ENCODE results near the gene HPX.
A peak's percentile ranks its signal among the peaks of the same experiment; 100 is the strongest.

Gene HPX

DNA sequence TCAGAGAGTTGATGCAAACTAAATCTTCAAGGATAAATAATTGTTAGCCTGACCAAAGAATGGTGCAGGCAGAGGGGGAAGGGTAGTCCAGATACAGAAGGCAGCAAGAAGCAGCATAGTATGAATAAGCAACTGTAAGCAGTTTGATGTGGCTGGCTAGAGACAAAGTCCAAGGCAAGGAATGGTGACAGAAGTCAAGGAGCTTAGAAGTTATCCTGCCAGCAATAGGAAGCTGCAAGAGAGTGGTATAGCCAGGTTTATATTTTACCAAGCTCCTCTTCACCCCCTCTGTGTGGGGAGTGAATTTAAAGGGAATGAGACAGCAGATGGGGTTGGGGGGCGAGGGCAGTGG, 18.3 kb upstream of the HPX start:
- DNase-seq = no peak

DNA sequence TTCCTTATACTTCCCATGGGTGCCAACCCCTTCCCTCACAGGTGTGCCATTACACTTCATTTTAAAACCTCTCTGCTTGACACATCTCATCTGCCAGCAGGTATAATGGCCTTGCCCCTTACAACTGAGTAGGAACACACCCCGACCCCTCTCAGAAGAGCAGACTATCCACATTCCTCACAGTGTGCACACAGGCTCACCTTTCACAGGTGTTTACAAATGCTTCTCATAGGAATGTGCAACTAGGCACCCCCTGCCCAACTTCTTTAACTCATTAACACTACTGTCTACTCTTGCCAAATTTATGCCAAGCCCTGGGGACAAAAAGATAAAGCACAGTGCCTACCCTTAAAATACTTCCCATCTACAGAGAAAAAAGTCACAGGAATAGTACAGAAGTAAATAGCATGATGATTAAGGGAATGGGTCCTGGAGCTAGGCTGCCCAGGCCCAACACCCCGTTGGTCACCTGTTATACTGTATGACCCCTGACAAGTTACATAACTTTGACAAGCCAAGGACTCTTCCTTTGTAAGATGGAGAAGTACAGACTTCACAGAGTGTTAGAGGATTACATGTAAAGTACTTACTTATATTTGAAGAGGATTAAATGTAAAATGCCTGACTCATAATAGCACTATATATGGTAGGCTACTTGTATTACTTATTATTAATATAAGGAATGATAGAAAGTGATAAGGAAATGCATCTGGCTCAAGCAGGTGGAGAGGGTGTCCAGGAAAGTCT, 17.7 kb upstream of the HPX start:
- no peak for DNase-seq

DNA sequence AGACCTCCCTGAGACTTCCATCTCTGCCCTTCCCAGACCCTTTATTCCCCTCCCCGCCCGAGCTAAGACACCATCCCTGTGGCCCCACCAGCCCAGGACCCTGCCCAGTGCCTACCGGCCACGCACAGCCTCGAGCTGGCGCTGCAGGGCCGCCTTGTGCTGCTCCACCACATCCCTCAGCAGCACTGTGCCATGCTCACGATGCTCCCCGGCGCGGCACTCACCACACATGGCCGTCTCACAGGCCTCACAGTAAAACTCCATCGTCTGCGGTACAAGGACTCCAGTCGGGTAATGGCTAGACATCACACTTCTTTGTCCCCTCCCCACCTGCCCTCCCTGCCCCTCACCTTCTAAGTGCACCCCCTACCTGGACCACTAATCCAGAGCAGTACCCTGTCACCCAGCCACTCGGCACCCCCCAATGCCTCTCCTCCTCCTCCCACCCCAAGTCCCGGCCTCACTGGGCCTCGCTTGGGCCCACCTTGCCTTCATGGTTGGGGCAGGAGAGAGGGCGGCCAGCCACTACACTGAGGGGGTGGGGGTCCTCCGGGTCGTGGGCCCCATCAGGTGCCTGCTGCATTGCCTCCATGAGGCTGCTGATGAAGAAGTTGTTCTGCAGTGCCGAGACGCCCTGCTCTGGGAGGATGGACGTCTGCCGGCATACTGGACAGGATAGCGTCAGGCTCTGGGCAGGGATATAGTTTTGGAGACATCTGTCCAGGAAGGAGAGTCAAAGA, 17.0 kb upstream of the HPX start:
- no peak for DNase-seq

DNA sequence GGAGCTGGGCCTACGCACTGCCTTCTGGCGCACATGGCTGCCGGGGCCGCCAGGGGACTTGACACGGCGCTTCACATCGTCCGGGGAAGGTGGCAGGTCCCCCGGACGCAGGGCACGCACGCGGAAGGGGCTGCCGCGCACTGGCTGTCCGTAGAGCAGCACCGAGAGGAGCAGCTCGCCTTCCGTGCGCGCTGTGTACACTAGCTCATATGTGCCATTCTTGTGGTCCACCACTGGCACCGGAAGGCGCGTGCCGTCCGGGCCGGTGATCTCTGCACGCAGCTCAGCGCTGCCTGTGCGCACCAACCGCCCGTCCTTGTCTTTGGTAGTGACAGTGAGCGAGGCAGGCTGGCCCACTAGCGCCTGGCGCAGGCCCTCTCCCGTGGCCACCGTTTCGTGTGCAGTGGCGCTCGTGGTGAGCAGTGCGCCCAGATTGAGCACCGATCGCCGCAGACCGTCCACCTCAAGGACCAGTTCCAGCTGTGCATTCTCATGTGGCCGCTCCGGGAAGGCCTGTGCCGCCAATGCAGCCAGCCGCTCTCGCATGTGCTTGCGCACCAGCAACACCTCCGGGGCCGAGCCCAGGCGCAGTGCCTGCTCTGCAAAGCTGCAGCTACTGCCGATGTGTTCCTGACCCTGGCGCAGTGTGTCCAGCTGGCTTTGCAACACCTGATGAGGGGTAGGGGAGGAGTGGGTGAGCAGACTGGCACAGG, 15.7 kb upstream of the HPX start:
- DNase-seq = no peak

DNA sequence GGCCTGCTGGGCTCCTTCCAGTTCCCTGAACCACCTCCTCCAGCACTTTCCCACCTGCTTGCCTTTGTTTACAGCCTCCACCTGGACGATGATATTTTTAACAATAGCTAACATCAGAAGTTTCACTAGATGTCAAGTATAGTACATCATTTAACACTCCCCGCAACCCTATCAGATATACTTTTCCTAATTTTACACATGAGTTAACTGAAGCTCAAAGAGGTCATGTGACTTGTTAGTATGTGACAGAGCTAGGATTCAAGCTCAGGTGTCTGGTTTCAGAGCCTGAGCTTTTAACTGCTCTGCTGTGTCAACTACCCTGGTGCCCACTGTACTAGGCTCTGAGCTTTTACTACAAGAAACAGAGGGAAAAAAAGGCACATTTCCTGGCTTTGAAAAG, 14.3 kb upstream of the HPX start:
- peak in 1 of 3 experiments; percentile 86 for DNase-seq

DNA sequence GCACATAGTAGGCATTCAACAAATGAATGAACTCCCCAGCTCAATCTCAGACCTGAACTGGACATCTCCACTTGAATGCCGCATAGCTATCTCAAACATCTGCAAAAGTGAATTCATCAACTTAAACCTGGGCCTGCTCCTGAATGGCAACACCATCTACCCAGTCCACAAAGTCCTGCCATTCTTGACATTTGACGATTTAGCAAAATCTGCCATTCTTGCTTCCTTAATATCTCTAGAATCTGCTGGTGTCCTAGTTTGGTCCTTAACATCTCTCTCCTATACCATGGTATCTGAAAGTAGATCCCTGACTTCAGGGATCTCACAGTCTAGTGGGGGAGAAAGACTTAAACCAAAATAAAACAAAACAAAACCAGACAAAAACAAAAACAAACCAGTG, 12.4 kb upstream of the HPX start:
- no peak for DNase-seq

DNA sequence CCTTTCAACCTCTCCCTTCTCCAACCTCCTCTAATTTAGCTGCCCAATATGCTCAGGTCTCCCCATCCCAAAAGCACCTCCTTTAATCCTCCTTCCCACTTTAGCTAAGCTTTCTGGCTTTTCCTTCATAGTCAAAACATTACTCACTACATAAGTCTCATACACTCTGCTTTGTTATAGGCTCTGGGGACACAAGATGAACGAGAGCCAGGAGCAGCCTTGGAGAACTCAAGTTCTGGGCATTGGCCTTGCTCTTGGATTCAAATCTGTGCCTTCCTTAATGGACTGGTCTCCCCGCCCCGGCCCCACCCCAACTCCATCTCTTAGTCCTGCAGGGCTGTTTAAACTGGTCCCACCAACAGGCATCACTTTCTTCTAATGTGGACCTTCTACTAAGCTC, 11.4 kb upstream of the HPX start:
- DNase-seq = no peak

DNA sequence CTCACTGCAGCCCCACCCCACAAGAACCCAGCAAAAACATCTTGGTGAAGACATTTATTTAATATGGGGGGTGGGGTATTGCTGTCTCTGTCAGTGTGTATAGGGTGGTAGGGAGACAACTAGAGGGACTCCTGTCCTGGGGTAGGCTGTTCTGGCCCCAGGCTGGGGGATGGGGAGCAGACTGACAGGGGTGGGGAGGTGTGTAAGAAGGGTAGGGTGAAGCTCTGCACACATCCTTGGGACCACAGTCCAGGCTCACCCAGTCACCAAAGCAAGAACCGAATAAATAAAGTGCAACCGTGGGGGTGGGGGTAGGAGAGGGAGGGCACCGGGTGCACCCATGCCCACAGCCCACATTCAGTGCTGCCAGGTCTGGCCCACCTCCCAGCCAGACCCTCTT, 7.8 kb upstream of the HPX start:
- DNase-seq = no peak

DNA sequence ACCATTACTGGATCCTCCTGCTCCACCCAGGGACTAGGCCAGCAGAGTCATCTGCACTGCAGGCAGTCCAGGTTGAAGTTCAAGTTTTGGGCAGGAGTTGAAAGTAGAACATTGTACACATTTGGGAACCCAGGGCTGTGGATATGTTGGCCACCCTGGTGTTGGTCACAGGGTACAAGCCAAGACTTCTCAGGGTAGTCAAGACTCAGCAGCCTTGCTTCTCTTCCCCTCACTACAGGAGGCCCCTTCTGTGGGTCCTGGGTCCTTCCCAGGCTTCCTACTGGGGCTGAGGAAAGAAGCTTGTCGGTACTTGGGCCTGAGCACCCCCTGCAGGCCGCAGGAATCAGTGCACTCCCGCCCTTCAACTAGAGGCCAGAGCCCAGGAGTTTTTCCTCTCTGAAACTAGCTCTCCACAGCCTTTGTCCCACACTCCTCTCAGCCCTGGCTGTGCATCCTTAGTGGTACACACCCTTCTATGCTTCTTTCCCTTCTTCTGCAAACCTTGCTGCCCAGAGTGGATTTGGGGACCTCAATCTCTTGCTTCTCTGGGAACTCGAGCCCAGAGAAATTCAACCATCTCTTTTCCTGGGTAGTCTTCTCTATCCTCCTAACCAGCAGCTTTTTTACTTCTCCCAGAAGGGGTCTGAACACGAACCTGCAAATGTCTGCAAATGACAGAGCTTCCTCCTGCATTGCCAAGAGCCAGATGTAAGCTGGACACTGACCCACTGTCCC, 2.6 kb upstream of the HPX start:
- peak; percentile 6 to 47 (median 47) for DNase-seq

DNA sequence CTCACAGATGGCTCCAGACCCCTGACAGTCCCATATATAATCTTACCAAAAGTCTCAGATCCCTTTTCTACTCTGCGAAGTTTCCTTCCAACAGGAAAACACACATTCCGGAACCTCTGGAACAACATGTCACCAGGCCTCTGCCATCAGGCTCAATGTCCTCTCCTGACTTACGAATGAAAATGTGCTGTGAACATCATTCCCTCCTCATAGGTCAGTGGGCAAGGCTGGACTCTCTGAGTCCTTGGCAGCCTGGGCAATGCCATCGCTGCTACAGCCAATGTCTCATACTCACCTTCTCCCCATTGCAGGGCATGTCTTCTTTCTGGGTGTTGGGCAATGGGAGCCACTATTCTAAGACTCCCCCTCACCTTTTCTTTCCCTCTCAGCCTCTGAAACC, 1.7 kb upstream of the HPX start:
- DNase-seq = no peak

DNA sequence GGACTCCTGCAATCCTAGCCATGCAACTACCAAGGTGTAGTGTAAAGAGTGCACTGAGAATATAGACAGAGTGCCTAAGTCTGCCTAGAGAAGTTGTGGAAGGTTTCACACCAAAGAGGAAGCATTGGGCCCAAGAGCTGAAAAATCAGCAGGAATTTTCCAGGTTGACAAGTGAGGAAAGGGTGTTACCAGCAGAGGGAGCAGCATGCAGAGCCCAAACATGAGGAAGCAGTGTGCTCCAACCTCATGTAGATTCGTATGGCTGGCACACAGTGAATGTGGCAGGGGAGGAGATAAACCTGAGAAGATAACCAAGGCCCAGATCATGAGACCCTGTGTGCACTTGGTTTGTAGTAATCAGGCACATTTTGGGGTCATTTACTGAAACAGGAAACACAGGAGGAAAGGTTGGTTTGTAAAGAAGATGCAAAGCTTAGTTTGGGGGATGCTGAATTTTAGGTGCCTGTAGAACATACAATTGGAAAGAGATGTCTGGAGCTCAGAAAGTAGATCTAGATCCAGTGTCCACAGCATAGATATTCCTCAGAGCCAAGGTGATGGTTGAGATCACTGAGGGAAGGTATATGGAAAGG, 1.7 kb downstream of the HPX start:
- peak; percentile 27 to 73 (median 68) for DNase-seq

DNA sequence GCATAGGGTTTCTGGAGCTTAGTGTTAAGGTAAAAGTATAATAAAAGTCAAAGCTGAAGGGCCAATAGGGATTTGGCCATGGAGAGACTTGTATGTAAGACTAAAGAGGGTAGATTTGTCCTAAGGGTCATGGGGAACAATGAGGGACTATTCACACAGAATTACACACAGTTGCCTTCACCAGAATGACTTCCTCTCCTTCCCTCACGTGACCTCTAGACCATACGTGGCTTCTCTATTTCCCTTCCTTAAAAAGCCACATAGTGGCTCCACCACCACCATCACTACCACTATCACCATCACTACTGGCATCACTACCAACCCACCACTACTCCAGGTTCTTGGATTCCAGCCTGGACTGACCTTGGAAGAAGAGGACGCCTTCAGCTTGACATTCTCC, 2.8 kb downstream of the HPX start:
- no peak for DNase-seq

DNA sequence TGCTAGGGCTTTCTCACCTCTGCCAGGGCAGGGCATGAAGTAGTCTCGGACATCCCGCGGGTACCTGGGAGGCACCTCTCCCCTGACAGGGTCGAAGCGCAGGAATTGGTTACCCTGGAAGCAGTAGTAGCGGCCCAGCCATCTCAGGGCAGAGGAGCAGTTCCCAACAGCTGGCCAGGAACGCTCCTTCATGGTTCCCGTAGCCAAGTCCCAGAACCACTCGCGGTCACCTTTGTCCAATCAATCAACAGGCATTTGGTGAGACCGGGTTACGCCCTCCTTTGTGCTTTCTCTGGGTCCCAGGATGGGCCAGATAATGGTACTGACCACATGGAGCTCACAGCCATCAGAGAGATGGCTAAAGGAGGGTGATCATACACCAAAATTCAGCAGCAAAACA, 3.4 kb downstream of the HPX start:
- no peak for DNase-seq

DNA sequence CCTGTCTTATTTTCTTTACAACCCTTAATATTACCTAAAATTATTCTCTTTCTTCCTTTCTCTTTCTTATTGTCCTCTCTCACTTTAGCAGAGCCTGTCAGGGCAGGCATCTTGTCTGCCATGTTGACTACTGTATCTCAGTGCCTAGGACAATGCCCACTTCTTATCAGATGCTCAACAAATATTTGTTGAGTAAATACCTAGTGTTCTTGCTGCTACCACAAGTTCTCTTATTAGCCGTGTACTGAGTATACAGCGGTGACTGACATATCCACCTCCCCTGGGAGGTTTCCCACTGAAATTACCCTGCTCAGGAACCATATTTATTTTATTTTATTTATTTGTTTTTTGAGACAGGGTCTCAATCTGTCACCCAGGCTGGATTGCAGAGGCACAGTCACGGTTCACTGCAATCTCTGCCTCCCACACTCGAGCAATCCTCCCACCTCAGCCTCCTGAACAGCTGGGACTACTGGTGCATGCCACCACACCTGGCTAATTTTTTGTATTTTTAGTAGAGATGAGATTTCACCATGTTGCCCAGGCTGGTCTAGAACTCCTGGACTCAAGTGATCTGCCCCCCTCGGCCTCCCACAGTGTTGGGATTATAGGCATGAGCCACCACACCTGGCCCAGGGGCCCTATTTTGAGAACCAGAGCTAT, 6.7 kb downstream of the HPX start:
- peak in 1 of 3 experiments; percentile 4 for DNase-seq

DNA sequence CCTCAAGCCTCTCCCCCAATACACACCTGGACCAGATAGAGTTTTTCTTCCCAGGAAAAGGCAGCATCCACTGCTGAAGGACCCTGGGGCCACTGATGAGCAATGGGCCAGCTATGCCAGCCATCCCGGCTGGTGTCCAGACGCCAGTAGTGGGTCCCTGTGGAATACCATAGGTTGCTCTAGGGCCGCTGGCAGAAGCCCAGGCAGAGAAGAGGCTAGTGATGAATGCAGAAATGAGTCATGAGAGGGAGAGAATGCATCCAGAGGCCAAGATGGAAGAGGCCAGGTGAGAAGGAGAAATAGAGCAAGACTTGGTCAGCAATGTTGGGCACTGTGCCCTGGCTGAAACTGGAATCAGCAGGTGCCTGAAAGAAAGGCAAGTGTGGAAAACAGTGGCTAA, 8.9 kb downstream of the HPX start:
- DNase-seq = no peak

DNA sequence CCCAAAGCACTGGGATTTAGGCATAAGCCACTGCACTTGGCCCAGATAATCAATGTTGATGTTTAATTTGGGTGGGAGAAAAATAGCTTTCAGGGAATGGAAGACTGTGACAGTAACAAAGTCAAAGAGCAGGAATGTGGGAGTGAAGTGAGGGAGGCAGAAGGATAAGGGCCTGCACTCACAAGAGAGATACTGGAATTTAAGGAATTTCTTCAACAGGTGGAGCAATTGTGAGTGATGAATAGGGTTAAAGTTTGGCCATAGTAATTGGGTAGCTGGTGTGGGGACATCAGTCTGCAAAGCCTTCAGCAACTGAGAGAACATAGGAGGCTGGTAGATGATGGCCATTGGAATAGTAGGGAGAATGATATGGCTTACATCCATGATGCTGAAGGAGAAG, 13.3 kb downstream of the HPX start:
- no peak for DNase-seq

DNA sequence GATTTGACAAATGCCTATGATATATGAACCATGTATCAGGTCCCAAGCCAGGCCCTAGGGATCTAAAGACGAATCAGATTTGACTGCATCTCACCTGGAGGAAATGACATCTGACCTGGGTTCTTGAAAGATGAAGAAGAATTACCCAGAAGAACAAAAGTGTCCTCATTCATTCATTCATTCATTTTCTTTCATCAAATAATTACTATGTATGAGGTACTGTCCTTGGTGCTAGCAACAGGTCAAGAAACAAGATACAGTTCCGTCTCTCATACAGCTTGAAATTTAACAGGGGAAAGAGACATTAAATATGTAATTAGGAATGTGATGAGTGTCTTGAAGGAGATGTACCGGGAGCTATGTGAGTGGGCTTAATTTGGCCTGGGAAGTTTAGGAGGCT, 20.1 kb downstream of the HPX start:
- DNase-seq = no peak

DNA sequence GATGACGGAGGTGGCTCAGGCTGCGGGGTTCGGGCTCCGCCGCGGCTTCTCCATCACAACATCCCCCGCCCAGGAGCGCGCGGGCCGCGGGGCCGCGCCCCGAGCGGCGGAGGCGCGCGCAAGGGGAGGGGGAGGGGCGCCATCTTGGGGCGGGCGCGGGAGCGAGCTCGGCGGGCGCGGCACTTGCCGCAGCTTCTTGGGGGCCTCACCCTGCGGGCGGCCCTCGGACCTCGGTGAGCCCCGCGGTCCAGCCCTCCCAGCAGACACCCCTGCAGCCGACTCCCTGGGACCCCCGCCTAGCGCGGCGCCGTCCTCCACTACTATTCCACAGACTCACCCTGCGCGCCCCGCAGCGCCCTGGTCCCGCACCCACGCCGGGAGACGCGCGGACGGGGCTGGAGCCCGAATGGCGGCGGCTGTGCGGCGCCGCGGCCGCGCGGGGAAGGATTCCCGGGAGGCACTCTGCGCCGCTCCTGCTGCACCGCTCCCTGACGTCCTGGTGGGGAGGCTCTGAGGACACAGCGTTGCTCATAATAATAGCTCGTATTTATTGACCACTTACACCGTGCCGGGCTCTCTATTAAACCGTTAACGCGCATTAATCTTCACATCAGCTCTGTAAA, 21.7 kb downstream of the HPX start, which contains the start of gene APBB1:
APBB1 (minus strand) TSS at position 86 of the 623 bp plus-strand sequence. CDS start 7,747 bp downstream, outside the sequence.
- peak; percentile 87 to 89 (median 87) for DNase-seq

DNA sequence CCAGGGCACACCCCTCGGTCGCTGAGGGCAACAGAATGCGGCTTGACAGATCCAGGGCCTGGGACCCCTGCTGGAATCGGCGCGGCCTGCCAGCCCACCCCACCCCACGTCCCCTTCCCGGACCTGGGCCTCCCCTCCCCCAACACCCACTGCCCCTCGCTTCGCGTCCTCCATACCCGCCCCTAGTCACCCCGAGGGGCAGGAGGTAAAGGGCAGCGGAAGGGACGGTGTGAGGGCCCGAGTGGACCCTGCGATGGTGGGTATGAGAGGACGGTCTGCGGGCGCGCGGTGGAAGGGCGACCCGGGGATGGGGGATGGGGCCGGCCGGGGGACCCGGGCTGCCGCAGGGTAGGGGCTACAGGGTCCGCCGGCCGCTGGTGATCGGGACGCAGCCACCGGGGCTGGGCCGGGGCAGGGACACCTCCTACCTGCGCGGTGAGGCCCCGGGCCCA, 22.2 kb downstream of the HPX start:
- peak in 1 of 3 experiments; percentile 60 for DNase-seq

DNA sequence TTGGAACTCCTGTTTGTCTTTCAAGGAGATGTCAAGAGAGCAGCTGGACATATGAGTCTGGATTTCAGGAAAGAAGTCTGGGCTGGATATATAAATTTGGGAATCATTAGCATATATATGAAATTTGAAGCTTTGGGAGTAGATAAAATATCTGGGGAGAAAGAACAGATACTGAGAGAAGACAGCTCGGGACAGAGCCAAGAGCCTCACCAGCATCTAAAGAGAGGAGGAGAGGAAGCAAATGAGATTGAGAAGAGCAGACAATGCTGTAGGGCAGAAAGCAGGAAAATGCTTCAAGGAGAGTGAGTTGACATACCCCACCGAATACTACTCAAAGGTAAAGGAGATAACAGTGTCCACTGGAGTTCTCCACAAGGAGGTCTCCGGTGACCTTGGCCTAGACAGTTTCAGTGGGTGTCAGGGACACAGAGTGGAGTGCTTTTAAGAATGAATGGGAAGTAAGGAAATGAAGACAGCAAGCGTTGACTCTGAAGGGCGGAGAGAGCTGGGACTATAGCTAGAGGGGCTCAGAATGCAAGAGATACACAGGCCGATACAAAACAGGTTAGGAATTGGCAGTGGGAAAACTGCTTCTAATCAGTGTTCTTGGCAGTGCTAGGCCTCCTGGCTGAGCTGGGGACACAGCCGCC, 22.8 kb downstream of the HPX start:
- peak in 1 of 3 experiments; percentile 12 for DNase-seq

DNA sequence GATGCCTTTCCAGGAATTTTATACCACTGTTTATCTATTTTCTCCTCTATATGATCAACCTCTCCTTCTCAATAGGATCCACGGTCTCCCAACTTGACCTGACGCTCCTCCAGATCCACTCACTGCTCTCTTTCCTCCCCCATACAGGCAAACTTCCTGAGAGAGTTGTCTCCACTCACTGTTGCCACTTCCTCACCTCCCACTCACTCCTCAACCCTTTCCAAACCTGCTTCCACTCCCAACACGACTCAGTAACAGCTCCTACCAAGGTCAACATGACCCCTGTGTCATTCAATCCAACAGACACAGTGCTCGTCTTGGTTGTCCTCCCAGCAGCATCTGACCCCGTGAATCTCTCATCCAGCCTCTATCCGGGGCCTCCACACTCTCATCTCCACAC, 25.0 kb downstream of the HPX start:
- no peak for DNase-seq
